ENCODE data around the gene CNTNAP4. TPM values are rescaled to one million over a fixed set of nuclear protein-coding genes. Genes with fewer than 3 reads are reported as not detected.

CNTNAP4 gene
- polyA plus RNA-seq, 1 donor from 2014 or later, result 75.8 TPM

- H3F3A ChIP-seq (ENCODE audit: insufficient read depth, low read length, poor library complexity, severe bottlenecking), result no peaks in the 10 kb centered on the region
- H4K20me1 ChIP-seq (ENCODE audit: insufficient read depth), result no peaks in the 10 kb centered on the region
- no peak overlapping the region for H3K27ac ChIP-seq (ENCODE audit: low read length)
- H3K4me2 ChIP-seq (ENCODE audit: low read length), result no peak overlapping the region
- H3K27me3 ChIP-seq (ENCODE audit: insufficient read depth, low read depth, low read length), result no peaks in the 10 kb centered on the region
- no peaks in the 10 kb centered on the region for H3K9me2 ChIP-seq (ENCODE audit: insufficient read depth, low read length)
- H2AFZ ChIP-seq (ENCODE audit: low read depth, low read length), result no peak overlapping the region
- H3K9ac ChIP-seq (ENCODE audit: low read length), result no peak overlapping the region
- H3K79me2 ChIP-seq (replicated peaks; ENCODE audit: insufficient read depth, low read length), result no peaks in the 10 kb centered on the region
- no peak for TF ChIP-seq EP300 (conservative IDR thresholded peaks at IDR 0.05; ENCODE audit: poor library complexity, severe bottlenecking)
- no peak for TF ChIP-seq SMC3 (conservative IDR thresholded peaks at IDR 0.05; ENCODE audit: poor library complexity)
- TF ChIP-seq, protein P1, sequence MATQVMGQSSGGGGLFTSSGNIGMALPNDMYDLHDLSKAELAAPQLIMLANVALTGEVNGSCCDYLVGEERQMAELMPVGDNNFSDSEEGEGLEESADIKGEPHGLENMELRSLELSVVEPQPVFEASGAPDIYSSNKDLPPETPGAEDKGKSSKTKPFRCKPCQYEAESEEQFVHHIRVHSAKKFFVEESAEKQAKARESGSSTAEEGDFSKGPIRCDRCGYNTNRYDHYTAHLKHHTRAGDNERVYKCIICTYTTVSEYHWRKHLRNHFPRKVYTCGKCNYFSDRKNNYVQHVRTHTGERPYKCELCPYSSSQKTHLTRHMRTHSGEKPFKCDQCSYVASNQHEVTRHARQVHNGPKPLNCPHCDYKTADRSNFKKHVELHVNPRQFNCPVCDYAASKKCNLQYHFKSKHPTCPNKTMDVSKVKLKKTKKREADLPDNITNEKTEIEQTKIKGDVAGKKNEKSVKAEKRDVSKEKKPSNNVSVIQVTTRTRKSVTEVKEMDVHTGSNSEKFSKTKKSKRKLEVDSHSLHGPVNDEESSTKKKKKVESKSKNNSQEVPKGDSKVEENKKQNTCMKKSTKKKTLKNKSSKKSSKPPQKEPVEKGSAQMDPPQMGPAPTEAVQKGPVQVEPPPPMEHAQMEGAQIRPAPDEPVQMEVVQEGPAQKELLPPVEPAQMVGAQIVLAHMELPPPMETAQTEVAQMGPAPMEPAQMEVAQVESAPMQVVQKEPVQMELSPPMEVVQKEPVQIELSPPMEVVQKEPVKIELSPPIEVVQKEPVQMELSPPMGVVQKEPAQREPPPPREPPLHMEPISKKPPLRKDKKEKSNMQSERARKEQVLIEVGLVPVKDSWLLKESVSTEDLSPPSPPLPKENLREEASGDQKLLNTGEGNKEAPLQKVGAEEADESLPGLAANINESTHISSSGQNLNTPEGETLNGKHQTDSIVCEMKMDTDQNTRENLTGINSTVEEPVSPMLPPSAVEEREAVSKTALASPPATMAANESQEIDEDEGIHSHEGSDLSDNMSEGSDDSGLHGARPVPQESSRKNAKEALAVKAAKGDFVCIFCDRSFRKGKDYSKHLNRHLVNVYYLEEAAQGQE (IDR thresholded peaks at IDR 0.05; ENCODE audit: borderline replicate concordance), result no peak
- TF ChIP-seq RAD21 (conservative IDR thresholded peaks at IDR 0.05), result no peak
- no peak for TF ChIP-seq POLR2AphosphoS5 (IDR thresholded peaks at IDR 0.05)
- no peak for TF ChIP-seq TAF1 (IDR thresholded peaks at IDR 0.05; ENCODE audit: low read depth)
- TF ChIP-seq MXI1 (conservative IDR thresholded peaks at IDR 0.05; ENCODE audit: poor library complexity, severe bottlenecking), result no peak
- no peak for TF ChIP-seq CTCF (IDR thresholded peaks at IDR 0.05; ENCODE audit: poor library complexity, severe bottlenecking)
- no peak for TF ChIP-seq EZH2 (IDR thresholded peaks at IDR 0.05; ENCODE audit: borderline replicate concordance, insufficient read depth, low read length, poor library complexity, severe bottlenecking)
- no peaks in the 10 kb centered on the region for H3K36me3 ChIP-seq (ENCODE audit: insufficient read depth, low read length)
- no peak overlapping the region for H3K4me3 ChIP-seq (ENCODE audit: low read length)
- H3K9me3 ChIP-seq (ENCODE audit: low read length), result peaks cover 3% of the 10 kb centered on the region
Measured at GRCh38 chr16:76265434-76266045, 11.7 kb upstream of the CNTNAP4 start.

- H3K27ac ChIP-seq (ENCODE audit: low read length), result no peak overlapping the region
- H3K9me3 ChIP-seq (ENCODE audit: low read length), result peaks cover 6% of the 10 kb centered on the region
- H3K79me2 ChIP-seq (replicated peaks; ENCODE audit: insufficient read depth, low read length), result no peaks in the 10 kb centered on the region
- H2AFZ ChIP-seq (ENCODE audit: low read depth, low read length), result no peak overlapping the region
- TF ChIP-seq POLR2AphosphoS5 (IDR thresholded peaks at IDR 0.05), result no peak
- no peak for TF ChIP-seq EZH2 (IDR thresholded peaks at IDR 0.05; ENCODE audit: borderline replicate concordance, insufficient read depth, low read length, poor library complexity, severe bottlenecking)
- no peak for TF ChIP-seq CTCF (IDR thresholded peaks at IDR 0.05; ENCODE audit: poor library complexity, severe bottlenecking)
- TF ChIP-seq EP300 (conservative IDR thresholded peaks at IDR 0.05; ENCODE audit: poor library complexity, severe bottlenecking), result no peak
- TF ChIP-seq, protein P1 (IDR thresholded peaks at IDR 0.05; ENCODE audit: borderline replicate concordance), result no peak
- no peak for TF ChIP-seq SMC3 (conservative IDR thresholded peaks at IDR 0.05; ENCODE audit: poor library complexity)
- no peak for TF ChIP-seq RAD21 (conservative IDR thresholded peaks at IDR 0.05)
- TF ChIP-seq TAF1 (IDR thresholded peaks at IDR 0.05; ENCODE audit: low read depth), result no peak
- no peak for TF ChIP-seq MXI1 (conservative IDR thresholded peaks at IDR 0.05; ENCODE audit: poor library complexity, severe bottlenecking)
- H3K9ac ChIP-seq (ENCODE audit: low read length), result no peak overlapping the region
- no peaks in the 10 kb centered on the region for H3K27me3 ChIP-seq (ENCODE audit: insufficient read depth, low read depth, low read length)
- H3K4me2 ChIP-seq (ENCODE audit: low read length), result no peak overlapping the region
- no peaks in the 10 kb centered on the region for H3F3A ChIP-seq (ENCODE audit: insufficient read depth, low read length, poor library complexity, severe bottlenecking)
- no peaks in the 10 kb centered on the region for H3K36me3 ChIP-seq (ENCODE audit: insufficient read depth, low read length)
- no peaks in the 10 kb centered on the region for H3K9me2 ChIP-seq (ENCODE audit: insufficient read depth, low read length)
- no peak overlapping the region for H3K4me3 ChIP-seq (ENCODE audit: low read length)
- H4K20me1 ChIP-seq (ENCODE audit: insufficient read depth), result no peaks in the 10 kb centered on the region
Measured at GRCh38 chr16:76268824-76269223, 8.4 kb upstream of the CNTNAP4 start.

Measured in neural cell (in vitro differentiated cells).